Mononuclear cell (primary cell): ENCODE data around the gene EXOC4. TPM values are rescaled to one million over a fixed set of nuclear protein-coding genes. Genes with fewer than 3 reads are reported as not detected.

Experiments
- H3K27me3 ChIP-seq: 2 replicates; pipeline ENCODE4 v1.6.0; 2011; ENCODE audit warnings: low read length, control low read depth; ENCODE audit not compliant: insufficient read depth
- H3K4me1 ChIP-seq: 2 replicates; pipeline ENCODE4 v1.5.1; 2011; ENCODE audit warnings: mild to moderate bottlenecking, low read length, control low read depth; ENCODE audit not compliant: insufficient read depth
- H3K4me3 ChIP-seq: 2 replicates; pipeline ENCODE4 v1.5.1; 2011; ENCODE audit warnings: mild to moderate bottlenecking, low read length, moderate library complexity
- H3K9me3 ChIP-seq: 2 replicates; pipeline ENCODE4 v1.5.1; 2011; ENCODE audit warnings: low read depth, mild to moderate bottlenecking, control low read depth, low read length
- total RNA-seq: library from RNA; depleted of rRNA; stranded (reverse); fragments of >200 nt; gene quantifications from one replicate; pipeline ENCODE4 v1.2.3, GENCODE V29; 2012

Gene EXOC4
- total RNA-seq, 1 donor, result 106 TPM

GRCh38 chr7:133859231-133859630, 606.4 kb downstream of the EXOC4 start:
- H3K9me3 ChIP-seq, result no peaks in the 10 kb centered on the region
- H3K4me1 ChIP-seq, result no peaks in the 10 kb centered on the region

GRCh38 chr7:133859871-133860450, 607.1 kb downstream of the EXOC4 start:
- H3K4me1 ChIP-seq, result no peaks in the 10 kb centered on the region
- no peak overlapping the region for H3K4me3 ChIP-seq
- H3K27me3 ChIP-seq, result no peaks in the 10 kb centered on the region
- H3K9me3 ChIP-seq, result no peaks in the 10 kb centered on the region

More at GRCh38 chr7:133859231-133859630, 606.4 kb downstream of the EXOC4 start:
- H3K4me3 ChIP-seq, result no peak overlapping the region
- H3K27me3 ChIP-seq, result no peaks in the 10 kb centered on the region

- Histone ChIP-seq H3K4me1 (no peaks in the 10 kb centered on the region), H3K27me3 (no peaks in the 10 kb centered on the region), H3K9me3 (no peaks in the 10 kb centered on the region), H3K4me3 (no peak overlapping the region)
These were observed 607.9 kb downstream of the EXOC4 start for GRCh38 chr7:133860628-133861335.

GRCh38 chr7:133861876-133862275, 609.0 kb downstream of the EXOC4 start:
- H3K4me1 ChIP-seq, result no peaks in the 10 kb centered on the region
- H3K4me3 ChIP-seq, result no peak overlapping the region
- no peaks in the 10 kb centered on the region for H3K27me3 ChIP-seq
- H3K9me3 ChIP-seq, result no peaks in the 10 kb centered on the region

GRCh38 chr7:133863362-133864061, 610.6 kb downstream of the EXOC4 start:
- H3K4me3 ChIP-seq, result no peak overlapping the region
- no peaks in the 10 kb centered on the region for H3K4me1 ChIP-seq
- H3K9me3 ChIP-seq, result no peaks in the 10 kb centered on the region
- H3K27me3 ChIP-seq, result no peaks in the 10 kb centered on the region

GRCh38 chr7:133869556-133869955, 616.7 kb downstream of the EXOC4 start:
- Histone ChIP-seq H3K9me3 (no peaks in the 10 kb centered on the region), H3K4me1 (no peaks in the 10 kb centered on the region), H3K4me3 (no peak overlapping the region), H3K27me3 (no peaks in the 10 kb centered on the region)

- H3K4me3 ChIP-seq, result no peak overlapping the region
- H3K27me3 ChIP-seq, result no peaks in the 10 kb centered on the region
- H3K9me3 ChIP-seq, result no peaks in the 10 kb centered on the region
- H3K4me1 ChIP-seq, result no peaks in the 10 kb centered on the region
These were observed 618.9 kb downstream of the EXOC4 start for GRCh38 chr7:133871757-133872156.

GRCh38 chr7:133873187-133873586, 620.3 kb downstream of the EXOC4 start:
- Histone ChIP-seq H3K4me1 (no peaks in the 10 kb centered on the region), H3K27me3 (no peaks in the 10 kb centered on the region), H3K4me3 (no peak overlapping the region), H3K9me3 (no peaks in the 10 kb centered on the region)

- Histone ChIP-seq H3K9me3 (no peaks in the 10 kb centered on the region), H3K4me3 (no peak overlapping the region), H3K27me3 (no peaks in the 10 kb centered on the region), H3K4me1 (no peaks in the 10 kb centered on the region)
These were observed 620.8 kb downstream of the EXOC4 start for GRCh38 chr7:133873631-133874030.

GRCh38 chr7:133883591-133883990, 630.7 kb downstream of the EXOC4 start:
- Histone ChIP-seq H3K27me3 (no peaks in the 10 kb centered on the region), H3K4me1 (no peaks in the 10 kb centered on the region), H3K4me3 (no peak overlapping the region), H3K9me3 (no peaks in the 10 kb centered on the region)

- Histone ChIP-seq H3K4me3 (no peak overlapping the region), H3K9me3 (no peaks in the 10 kb centered on the region)
These were observed 632.3 kb downstream of the EXOC4 start for GRCh38 chr7:133885213-133885612.

GRCh38 chr7:133886086-133886485, 633.2 kb downstream of the EXOC4 start:
- no peaks in the 10 kb centered on the region for H3K4me1 ChIP-seq
- no peak overlapping the region for H3K4me3 ChIP-seq
- H3K9me3 ChIP-seq, result no peaks in the 10 kb centered on the region
- H3K27me3 ChIP-seq, result no peaks in the 10 kb centered on the region

More at GRCh38 chr7:133885213-133885612, 632.3 kb downstream of the EXOC4 start:
- Histone ChIP-seq H3K4me1 (no peaks in the 10 kb centered on the region), H3K27me3 (no peaks in the 10 kb centered on the region)

GRCh38 chr7:133886797-133887196, 633.9 kb downstream of the EXOC4 start:
- Histone ChIP-seq H3K9me3 (no peaks in the 10 kb centered on the region), H3K4me1 (no peaks in the 10 kb centered on the region), H3K27me3 (no peaks in the 10 kb centered on the region), H3K4me3 (no peak overlapping the region)

- no peaks in the 10 kb centered on the region for H3K27me3 ChIP-seq
- no peaks in the 10 kb centered on the region for H3K9me3 ChIP-seq
- no peak overlapping the region for H3K4me3 ChIP-seq
- no peaks in the 10 kb centered on the region for H3K4me1 ChIP-seq
These were observed 634.6 kb downstream of the EXOC4 start for GRCh38 chr7:133887459-133887858.

GRCh38 chr7:133888061-133888930, 635.4 kb downstream of the EXOC4 start:
- Histone ChIP-seq H3K27me3 (no peaks in the 10 kb centered on the region), H3K4me1 (no peaks in the 10 kb centered on the region), H3K4me3 (no peak overlapping the region), H3K9me3 (no peaks in the 10 kb centered on the region)
